GM18858 (cell line): ENCODE results near the gene SURF2.

Source experiments
- ATAC-seq: cut with Tn5 transposase; IDR thresholded peaks from one replicate; pipeline ENCODE4 v1.9.1; 2021; ENCODE audit not compliant: unreplicated experiment

SURF2 gene

DNA sequence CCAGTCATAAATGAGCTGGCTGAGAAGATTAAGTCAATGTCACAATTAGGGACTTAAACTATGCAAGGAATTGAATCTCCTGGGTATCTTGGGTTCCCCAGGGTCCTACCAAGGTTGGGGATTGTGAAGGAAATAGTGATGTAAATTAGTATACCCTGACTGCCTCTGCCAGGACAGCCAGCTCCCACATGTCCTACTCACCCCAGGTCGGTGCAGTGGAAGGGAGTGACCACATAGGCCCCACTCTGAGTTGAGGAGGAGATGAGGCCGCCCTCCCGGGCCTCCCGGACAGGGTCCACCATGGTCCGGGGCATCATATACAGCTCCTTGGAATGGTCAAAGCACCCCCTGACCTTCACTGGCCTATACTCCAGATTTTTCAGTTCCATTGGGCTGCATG is 2.8 kb upstream of the SURF2 start:
- no peak for ATAC-seq

DNA sequence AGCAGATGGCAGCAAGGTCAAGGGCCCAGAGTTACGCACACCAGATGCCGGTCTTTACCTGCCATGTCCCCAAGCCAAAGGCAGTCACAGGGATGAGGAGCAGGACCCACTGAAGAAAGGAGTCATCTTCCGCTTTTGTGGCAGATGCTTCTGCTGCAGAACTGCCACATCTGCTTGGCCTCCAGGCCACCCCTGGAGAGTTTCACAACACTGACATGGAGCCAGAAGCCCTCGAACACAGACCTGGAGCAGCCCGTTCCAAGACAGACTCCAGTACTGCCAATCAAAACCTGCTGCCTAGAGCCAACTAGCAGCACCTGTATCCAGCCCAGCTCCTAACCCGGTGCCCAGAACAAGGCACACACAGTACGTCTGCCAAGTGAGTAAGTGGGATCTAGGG is 1.6 kb upstream of the SURF2 start:
- no peak for ATAC-seq

DNA sequence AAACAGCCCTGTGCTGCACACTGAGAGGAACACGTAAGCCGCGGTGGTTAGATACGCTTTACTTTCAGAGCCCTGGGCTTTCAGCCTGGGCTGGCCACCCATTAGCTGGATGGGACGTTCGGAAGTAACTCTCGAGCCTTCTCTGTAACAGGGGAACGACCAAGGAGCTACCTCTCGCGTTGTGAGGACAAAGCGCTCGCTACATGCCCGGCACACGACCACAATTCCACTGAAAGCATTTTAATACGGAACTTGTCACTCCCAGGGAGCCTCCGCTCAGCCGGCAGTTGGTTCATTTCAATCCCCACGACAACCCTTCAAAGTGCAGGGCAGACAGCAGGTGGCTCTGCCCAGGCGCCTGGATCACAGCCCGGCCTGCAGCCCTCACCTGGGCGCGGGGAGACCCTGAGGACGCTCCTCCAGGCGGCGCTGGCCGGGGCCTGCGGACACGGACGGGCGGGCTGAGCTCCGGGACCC is 431 bp upstream of the SURF2 start:
- ATAC-seq = no peak

DNA sequence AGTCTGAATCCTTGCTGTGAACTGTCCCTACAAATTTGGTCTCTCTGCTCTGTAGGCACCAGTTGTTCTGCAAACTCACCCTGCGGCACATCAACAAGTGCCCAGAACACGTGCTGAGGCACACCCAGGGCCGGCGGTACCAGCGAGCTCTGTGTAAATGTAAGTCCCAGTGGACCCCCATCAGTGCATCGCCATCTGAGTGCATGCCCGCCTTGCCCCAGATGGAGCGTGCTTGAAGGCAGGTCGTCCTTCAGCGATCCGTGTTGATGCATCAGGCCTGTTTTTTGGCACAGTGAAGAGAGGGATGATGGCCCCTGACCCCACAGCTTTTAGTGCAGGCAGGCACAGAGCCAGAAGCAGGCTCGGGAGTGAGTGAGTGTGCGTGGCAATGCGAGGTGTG is 1.3 kb downstream of the SURF2 start:
- ATAC-seq = no peak

- ATAC-seq = no peak
Observed at GRCh38 chr9:133359399-133360175, 3.2 kb downstream of the SURF2 start.

GRCh38 chr9:133360400-133361393 is 4.3 kb downstream of the SURF2 start:
- ATAC-seq = no peak

GRCh38 chr9:133361507-133362092 is 5.2 kb downstream of the SURF2 start:
- ATAC-seq = no peak

GRCh38 chr9:133362359-133363044 is 6.2 kb downstream of the SURF2 start:
- no peak for ATAC-seq

DNA sequence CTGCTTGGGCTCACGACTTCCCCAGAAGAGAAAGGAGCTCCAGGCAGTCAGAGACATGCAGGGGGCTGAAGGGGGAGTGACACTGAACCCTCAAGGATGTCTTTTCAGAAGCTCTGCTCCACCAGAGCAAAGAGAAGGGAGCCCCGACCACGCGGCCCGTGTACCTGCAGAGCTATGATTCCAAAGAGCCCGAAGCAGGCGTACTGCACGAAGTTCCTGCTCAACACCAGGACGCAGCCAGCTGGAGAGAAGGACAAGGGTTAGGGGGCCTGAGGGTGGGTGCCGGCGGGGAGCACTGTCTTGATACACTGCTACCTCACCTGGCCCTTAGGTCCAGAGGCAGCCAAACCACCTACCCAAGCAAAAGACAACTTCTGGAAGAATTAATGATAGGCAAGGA is 10.1 kb downstream of the SURF2 start:
- no peak for ATAC-seq

DNA sequence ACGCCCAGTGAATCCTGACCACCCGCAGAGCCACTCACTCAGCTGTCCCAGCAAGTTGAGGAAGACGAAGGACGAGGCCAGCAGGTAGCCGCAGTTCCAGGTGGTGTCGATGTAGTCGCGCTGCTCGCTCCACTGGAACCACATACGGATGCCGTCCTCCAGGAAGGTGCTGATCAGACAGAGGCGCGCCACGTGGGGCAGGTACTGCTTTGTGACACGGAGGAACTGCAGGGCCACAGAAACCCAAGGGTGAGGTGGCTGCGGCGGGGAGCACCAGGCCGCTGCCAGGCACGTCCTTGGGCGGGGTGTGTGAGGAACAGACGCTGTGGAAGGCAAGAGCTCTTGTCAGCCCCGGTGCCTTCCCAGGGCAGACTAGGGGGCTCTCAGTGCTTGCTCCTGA is 10.9 kb downstream of the SURF2 start:
- no peak for ATAC-seq

DNA sequence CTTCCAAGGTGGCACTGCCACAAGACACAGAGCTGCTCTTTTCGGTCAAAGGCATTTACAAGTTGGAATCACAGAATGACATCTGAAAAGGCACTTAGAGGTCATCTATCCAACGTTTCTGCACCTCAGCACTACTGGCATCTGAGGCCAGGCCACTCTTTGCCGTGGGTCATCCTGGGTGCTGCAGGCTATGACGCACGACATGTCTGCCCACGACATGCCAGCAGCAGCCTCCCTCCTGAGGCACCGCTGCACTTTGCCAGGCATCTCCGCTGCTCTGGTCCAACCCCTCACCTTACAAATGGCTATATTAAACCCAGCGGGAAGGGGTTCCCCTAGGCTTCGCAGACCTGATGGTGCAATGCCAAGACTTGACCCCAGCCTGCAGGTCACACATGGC is 11.4 kb downstream of the SURF2 start:
- ATAC-seq = no peak

DNA sequence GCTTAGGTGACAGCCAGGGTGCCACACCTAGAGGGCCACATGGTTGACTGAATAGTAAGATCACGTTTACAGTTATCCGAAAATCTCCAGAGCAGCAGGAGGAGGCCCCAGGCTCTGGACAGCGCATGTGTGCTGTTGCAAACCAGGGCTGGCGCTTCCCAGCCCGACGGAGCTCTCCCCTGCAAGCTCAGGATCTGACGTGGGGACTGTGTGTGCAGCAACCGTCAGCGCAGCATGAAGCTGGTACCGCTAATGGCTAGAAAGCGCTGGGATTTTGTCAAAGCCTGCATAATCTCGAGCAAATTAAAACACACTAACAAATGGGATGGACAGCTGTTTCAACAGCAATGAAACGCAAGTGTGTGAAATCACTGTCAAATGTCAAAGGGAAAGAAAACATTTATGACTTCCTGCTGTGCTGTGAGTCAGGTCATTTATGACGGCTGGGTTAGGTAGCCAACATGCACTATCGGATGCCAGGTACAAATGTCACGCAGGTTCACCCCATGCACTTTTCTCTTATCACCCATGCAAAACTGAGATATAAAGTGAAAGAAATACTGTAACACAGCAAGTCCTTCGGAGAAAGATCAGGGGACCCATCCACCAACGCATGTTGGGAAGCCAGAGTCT is 12.0 kb downstream of the SURF2 start:
- no peak for ATAC-seq

DNA sequence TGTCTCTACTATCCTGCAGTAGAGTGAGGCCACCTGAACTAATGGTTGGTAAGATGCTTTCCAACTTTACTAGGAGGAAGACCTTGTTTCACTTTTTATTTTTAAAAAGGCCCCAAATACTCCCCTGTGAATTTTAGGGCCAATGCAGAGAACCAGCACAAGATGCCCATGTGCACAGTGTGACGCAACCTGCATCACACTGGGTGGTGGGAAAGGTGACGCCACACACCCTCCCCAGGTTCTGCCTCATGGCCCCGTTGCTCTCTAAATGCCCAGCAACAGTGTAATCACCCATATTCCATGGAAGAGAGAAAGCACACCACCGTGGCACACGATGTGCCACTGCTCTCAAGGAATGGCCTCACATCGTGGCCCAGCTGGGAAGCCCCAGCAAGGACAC is 13.1 kb downstream of the SURF2 start:
- ATAC-seq = no peak

GRCh38 chr9:133369933-133370332 is 13.6 kb downstream of the SURF2 start:
- no peak for ATAC-seq

DNA sequence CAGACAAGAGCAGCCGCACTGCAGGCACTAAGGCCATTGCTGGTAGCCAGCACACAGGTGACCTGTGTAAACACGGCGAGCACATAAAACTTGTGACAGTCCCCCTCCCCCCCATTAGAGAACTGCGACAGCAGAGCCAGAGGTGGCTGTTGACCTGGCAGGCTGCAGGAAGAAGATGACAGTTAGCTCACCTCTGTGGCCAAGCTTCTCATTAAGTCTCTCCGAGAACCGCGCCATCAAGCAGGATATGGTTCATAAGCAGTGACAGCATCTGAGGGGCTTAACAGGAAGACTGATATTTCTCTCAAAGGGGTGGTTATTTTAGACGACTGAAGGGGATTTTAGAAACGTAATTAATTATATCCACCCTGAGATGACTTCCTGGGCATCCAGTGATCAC is 14.3 kb downstream of the SURF2 start:
- ATAC-seq = no peak

DNA sequence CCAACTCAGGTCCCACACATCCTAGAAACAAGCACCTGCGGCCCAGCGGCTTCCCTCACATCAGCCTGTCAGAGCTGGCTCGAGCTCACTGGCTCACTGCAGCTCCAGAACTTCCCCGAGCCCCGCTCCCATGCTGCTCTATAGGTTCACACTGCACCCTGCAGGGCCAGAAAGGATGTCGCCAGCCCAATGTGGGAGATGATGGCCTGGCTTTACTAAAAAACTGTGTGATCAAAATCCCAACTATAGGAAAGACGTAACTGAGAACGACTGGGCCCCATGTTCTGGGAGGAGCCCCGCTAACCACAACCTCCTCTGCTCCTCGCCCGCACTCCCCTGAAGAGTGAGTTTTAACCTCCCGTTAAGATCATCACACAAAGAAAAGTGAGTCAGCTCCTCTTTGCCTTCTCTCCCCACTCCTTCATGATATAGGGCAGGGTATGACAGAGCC is 14.9 kb downstream of the SURF2 start:
- ATAC-seq = no peak

DNA sequence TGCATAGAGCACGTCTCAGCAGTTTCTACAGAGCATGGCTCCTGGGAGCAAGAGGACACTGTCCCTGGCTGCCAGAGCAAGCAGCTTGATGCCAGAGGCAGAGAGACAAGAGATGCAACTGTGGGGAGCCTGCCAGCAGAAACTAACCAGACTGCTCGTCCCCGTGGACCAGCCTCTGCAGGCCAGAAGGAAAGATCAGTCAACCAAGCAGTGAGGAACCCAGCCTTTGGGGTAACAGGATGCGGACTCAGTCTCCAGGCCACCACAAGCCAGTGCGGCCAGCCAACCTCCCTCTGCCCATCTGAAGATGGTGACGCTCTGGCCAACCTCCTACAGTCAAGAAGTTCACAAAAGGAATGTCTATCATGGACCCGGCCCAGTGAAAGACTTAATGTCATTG is 15.8 kb downstream of the SURF2 start:
- no peak for ATAC-seq

- no peak for ATAC-seq
Observed at GRCh38 chr9:133374612-133375115, 18.3 kb downstream of the SURF2 start.

DNA sequence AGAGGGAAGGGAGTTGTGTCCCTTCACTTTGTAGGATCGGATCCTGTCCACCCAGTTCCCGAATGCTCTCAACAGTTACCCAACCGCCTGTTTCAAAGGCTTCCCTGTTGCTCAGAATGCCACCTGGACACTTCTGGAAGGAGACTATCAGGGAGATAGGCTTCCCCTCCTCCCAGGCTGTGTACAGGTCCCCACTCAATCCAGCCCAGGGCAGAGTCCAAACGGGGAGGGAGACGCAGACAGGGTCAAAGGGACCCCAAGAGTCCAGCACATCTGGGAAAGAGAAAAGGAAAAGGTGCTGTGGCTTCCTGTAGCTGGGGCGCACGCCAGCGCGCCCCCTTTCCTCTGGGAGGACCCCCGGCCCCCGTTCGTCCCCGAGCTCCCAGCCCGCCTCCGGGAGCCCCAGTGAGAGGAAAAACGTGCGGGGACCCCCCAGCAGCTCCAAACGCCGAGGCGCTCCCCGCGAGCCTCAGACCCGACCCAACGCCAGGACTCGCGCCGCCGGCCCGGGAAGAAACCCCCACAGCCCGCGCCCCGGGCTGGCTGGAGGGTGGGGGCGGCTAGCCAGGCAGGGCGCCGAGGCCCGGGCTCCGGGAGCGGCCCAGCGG is 18.9 kb downstream of the SURF2 start:
- ATAC-seq = peak; percentile 9
